ENCODE data around the gene SART1.

SART1 gene

GRCh38 chr11:65917434-65918210 lies 43.9 kb upstream of the SART1 start:
- peak overlapping the region; percentile 88 for H3K4me3 ChIP-seq (ENCODE audit: low read depth, low read length)
- no peak for DNase-seq (ENCODE audit: low read depth)
- TF ChIP-seq, protein P1, sequence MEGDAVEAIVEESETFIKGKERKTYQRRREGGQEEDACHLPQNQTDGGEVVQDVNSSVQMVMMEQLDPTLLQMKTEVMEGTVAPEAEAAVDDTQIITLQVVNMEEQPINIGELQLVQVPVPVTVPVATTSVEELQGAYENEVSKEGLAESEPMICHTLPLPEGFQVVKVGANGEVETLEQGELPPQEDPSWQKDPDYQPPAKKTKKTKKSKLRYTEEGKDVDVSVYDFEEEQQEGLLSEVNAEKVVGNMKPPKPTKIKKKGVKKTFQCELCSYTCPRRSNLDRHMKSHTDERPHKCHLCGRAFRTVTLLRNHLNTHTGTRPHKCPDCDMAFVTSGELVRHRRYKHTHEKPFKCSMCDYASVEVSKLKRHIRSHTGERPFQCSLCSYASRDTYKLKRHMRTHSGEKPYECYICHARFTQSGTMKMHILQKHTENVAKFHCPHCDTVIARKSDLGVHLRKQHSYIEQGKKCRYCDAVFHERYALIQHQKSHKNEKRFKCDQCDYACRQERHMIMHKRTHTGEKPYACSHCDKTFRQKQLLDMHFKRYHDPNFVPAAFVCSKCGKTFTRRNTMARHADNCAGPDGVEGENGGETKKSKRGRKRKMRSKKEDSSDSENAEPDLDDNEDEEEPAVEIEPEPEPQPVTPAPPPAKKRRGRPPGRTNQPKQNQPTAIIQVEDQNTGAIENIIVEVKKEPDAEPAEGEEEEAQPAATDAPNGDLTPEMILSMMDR (conservative IDR thresholded peaks at IDR 0.05; ENCODE audit: low read depth, low read length): no peak

GRCh38 chr11:65918211-65919140 lies 43.1 kb upstream of the SART1 start, which contains the start of gene C11orf68:
Gene C11orf68 (minus strand): TSS chr11:65919062. CDS start chr11:65919031, 31 bp downstream.
- TF ChIP-seq, protein P1 (conservative IDR thresholded peaks at IDR 0.05; ENCODE audit: low read depth, low read length): no peak
- H3K4me3 ChIP-seq (ENCODE audit: low read depth, low read length): peak within 1 kb of the TSS; percentile 88
- peak; percentile 40 for DNase-seq (ENCODE audit: low read depth)

- peak within 1 kb of the TSS; percentile 88 for H3K4me3 ChIP-seq (ENCODE audit: low read depth, low read length)
- TF ChIP-seq, protein P1 (conservative IDR thresholded peaks at IDR 0.05; ENCODE audit: low read depth, low read length): no peak
- DNase-seq (ENCODE audit: low read depth): peak; percentile 99
Measured at GRCh38 chr11:65919141-65919572, 42.4 kb upstream of the SART1 start, which contains the start of gene DRAP1. Gene DRAP1 (plus strand): TSS chr11:65919426. CDS start chr11:65919502, 76 bp downstream.

- no peak for DNase-seq (ENCODE audit: low read depth)
- TF ChIP-seq, protein P1 (conservative IDR thresholded peaks at IDR 0.05; ENCODE audit: low read depth, low read length): no peak
- H3K4me3 ChIP-seq (ENCODE audit: low read depth, low read length): peak overlapping the region; percentile 82
Measured at GRCh38 chr11:65919573-65920371, 41.8 kb upstream of the SART1 start.

DNA sequence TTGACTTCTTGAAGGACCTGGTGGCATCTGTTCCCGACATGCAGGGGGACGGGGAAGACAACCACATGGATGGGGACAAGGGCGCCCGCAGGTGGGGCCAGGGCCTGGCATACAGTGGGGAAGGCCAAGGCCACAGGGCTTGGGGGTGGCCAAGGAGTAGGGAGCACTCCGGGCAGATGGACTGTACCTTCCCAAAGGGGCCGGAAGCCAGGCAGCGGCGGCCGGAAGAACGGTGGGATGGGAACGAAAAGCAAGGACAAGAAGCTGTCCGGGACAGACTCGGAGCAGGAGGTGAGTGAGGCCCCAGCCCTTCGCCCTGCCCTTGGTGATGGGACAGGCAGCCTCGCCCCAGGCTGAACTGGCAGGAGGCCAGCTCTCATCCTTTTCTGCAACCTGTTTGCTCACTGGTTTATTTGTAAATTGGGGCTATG lies 41.1 kb upstream of the SART1 start:
- TF ChIP-seq, protein P1 (conservative IDR thresholded peaks at IDR 0.05; ENCODE audit: low read depth, low read length): no peak
- DNase-seq (ENCODE audit: low read depth): no peak
- H3K4me3 ChIP-seq (ENCODE audit: low read depth, low read length): peak overlapping the region; percentile 82

DNA sequence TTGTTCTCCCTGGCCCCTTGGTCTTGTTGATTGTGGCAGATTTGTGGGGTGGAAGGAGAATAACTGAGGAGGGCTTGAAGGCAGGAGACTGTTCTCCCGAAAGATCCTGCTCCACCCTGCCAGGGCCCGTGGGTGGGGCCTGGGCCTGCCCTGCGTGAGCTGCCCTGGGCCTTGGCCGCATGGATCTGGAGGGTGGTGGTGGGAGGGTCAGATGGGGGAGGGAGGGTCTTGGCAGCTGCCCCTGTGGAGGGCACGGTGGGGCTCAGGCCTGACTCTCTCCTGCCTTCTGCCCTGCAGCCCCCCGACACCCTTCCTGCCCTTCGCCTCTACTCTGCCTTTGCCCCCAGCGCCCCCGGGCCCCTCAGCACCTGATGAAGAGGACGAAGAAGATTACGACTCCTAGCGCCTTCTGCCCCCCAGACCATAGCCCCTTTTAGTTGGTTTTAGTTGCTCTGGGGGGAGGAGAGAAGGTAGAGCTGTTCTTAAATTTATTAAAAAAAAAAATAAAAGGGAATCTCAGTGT lies 40.4 kb upstream of the SART1 start:
- DNase-seq (ENCODE audit: low read depth): no peak
- no peak overlapping the region for H3K4me3 ChIP-seq (ENCODE audit: low read depth, low read length)
- TF ChIP-seq, protein P1 (conservative IDR thresholded peaks at IDR 0.05; ENCODE audit: low read depth, low read length): no peak
